ENCODE data around the gene PKP1.

PKP1 gene

GRCh38 chr1:201280884-201281283 lies 2.4 kb upstream of the PKP1 start:
- no peak for TF ChIP-seq EZH2 (IDR thresholded peaks at IDR 0.05; ENCODE audit: borderline replicate concordance, low read length)
- TF ChIP-seq, protein P1, sequence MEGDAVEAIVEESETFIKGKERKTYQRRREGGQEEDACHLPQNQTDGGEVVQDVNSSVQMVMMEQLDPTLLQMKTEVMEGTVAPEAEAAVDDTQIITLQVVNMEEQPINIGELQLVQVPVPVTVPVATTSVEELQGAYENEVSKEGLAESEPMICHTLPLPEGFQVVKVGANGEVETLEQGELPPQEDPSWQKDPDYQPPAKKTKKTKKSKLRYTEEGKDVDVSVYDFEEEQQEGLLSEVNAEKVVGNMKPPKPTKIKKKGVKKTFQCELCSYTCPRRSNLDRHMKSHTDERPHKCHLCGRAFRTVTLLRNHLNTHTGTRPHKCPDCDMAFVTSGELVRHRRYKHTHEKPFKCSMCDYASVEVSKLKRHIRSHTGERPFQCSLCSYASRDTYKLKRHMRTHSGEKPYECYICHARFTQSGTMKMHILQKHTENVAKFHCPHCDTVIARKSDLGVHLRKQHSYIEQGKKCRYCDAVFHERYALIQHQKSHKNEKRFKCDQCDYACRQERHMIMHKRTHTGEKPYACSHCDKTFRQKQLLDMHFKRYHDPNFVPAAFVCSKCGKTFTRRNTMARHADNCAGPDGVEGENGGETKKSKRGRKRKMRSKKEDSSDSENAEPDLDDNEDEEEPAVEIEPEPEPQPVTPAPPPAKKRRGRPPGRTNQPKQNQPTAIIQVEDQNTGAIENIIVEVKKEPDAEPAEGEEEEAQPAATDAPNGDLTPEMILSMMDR (IDR thresholded peaks at IDR 0.05; ENCODE audit: low read length): no peak
- Histone ChIP-seq H3K9ac (ENCODE audit: low read length) (no peak overlapping the region), H3K4me3 (ENCODE audit: low read depth, low read length, poor library complexity, severe bottlenecking) (no peak overlapping the region), H3F3A (ENCODE audit: insufficient read depth, low read length) (no peaks in the 10 kb centered on the region), H3K4me1 (ENCODE audit: insufficient read depth, low read length, severe bottlenecking) (no peaks in the 10 kb centered on the region), H3K4me2 (ENCODE audit: low read length) (no peak overlapping the region), H3K9me3 (ENCODE audit: low read length) (no peaks in the 10 kb centered on the region), H2AFZ (ENCODE audit: low read length) (no peak overlapping the region), H3K9me2 (ENCODE audit: low read depth, low read length) (no peaks in the 10 kb centered on the region), H3K27ac (ENCODE audit: low read depth, low read length, poor library complexity, severe bottlenecking) (no peak overlapping the region), H4K20me1 (ENCODE audit: insufficient read depth, low read length) (no peaks in the 10 kb centered on the region), H3K79me2 (ENCODE audit: insufficient read depth, low read length) (no peaks in the 10 kb centered on the region), H3K36me3 (ENCODE audit: insufficient read depth, low read length) (no peaks in the 10 kb centered on the region), H3K27me3 (ENCODE audit: insufficient read depth, low read length) (no peaks in the 10 kb centered on the region)

GRCh38 chr1:201281573-201281972 lies 1.7 kb upstream of the PKP1 start:
- Histone ChIP-seq H3K79me2 (ENCODE audit: insufficient read depth, low read length) (no peaks in the 10 kb centered on the region), H3K27ac (ENCODE audit: low read depth, low read length, poor library complexity, severe bottlenecking) (no peak overlapping the region), H3K4me2 (ENCODE audit: low read length) (no peak overlapping the region), H3K27me3 (ENCODE audit: insufficient read depth, low read length) (no peaks in the 10 kb centered on the region), H3K9ac (ENCODE audit: low read length) (no peak overlapping the region), H3K4me3 (ENCODE audit: low read depth, low read length, poor library complexity, severe bottlenecking) (no peak overlapping the region), H3K9me3 (ENCODE audit: low read length) (no peaks in the 10 kb centered on the region), H3K36me3 (ENCODE audit: insufficient read depth, low read length) (no peaks in the 10 kb centered on the region), H4K20me1 (ENCODE audit: insufficient read depth, low read length) (no peaks in the 10 kb centered on the region), H3F3A (ENCODE audit: insufficient read depth, low read length) (no peaks in the 10 kb centered on the region), H2AFZ (ENCODE audit: low read length) (no peak overlapping the region), H3K4me1 (ENCODE audit: insufficient read depth, low read length, severe bottlenecking) (no peaks in the 10 kb centered on the region), H3K9me2 (ENCODE audit: low read depth, low read length) (no peaks in the 10 kb centered on the region)
- no peak for TF ChIP-seq EZH2 (IDR thresholded peaks at IDR 0.05; ENCODE audit: borderline replicate concordance, low read length)
- TF ChIP-seq, protein P1 (IDR thresholded peaks at IDR 0.05; ENCODE audit: low read length): no peak

- H3K9me3 ChIP-seq (ENCODE audit: low read length): no peaks in the 10 kb centered on the region
- H3K9ac ChIP-seq (ENCODE audit: low read length): no peak overlapping the region
- no peak overlapping the region for H2AFZ ChIP-seq (ENCODE audit: low read length)
- no peak overlapping the region for H3K4me2 ChIP-seq (ENCODE audit: low read length)
- H3K27ac ChIP-seq (ENCODE audit: low read depth, low read length, poor library complexity, severe bottlenecking): no peak overlapping the region
- H3K4me3 ChIP-seq (ENCODE audit: low read depth, low read length, poor library complexity, severe bottlenecking): no peak overlapping the region
- TF ChIP-seq EZH2 (IDR thresholded peaks at IDR 0.05; ENCODE audit: borderline replicate concordance, low read length): no peak
- TF ChIP-seq, protein P1 (IDR thresholded peaks at IDR 0.05; ENCODE audit: low read length): no peak
- H3K36me3 ChIP-seq (ENCODE audit: insufficient read depth, low read length): no peaks in the 10 kb centered on the region
- no peaks in the 10 kb centered on the region for H3K4me1 ChIP-seq (ENCODE audit: insufficient read depth, low read length, severe bottlenecking)
- no peaks in the 10 kb centered on the region for H3F3A ChIP-seq (ENCODE audit: insufficient read depth, low read length)
- no peaks in the 10 kb centered on the region for H3K9me2 ChIP-seq (ENCODE audit: low read depth, low read length)
- H3K79me2 ChIP-seq (ENCODE audit: insufficient read depth, low read length): no peaks in the 10 kb centered on the region
- no peaks in the 10 kb centered on the region for H3K27me3 ChIP-seq (ENCODE audit: insufficient read depth, low read length)
- no peaks in the 10 kb centered on the region for H4K20me1 ChIP-seq (ENCODE audit: insufficient read depth, low read length)
Observed at GRCh38 chr1:201282216-201282615, 1.1 kb upstream of the PKP1 start.
